K562 (cell line): ENCODE measurements around the gene ZNF48. TPM values are rescaled to one million over a fixed set of nuclear protein-coding genes. Genes with fewer than 3 reads are reported as not detected.

ENCODE experiments used
- ATAC-seq: fragments of 200-7000 bp; cut with Tn5 transposase; 3 replicates; pipeline ENCODE4 v1.9.1; 2020; ENCODE audit warnings: moderate library complexity
- Bru-seq: library from RNA; stranded (reverse); fragments of 400-500 nt; gene quantifications from one replicate; lab custom pipeline; 2021; lab: Mats Ljungman, UMichigan
- BruChase-seq, 2 experiments: library from RNA; stranded (reverse); fragments of 400-500 nt; gene quantifications; one replicate each; lab custom pipeline; 2021; lab: Mats Ljungman, UMichigan
- BruUV-seq: library from RNA; stranded (reverse); fragments of 400-500 nt; replicated peaks from 2 replicates; lab custom pipeline; 2021; lab: Mats Ljungman, UMichigan
- CTCF ChIA-PET: fragments of 300-600 bp; formaldehyde crosslinking; extraction: SDS; loops from one replicate; lab custom pipeline; 2021; ENCODE audit warnings: low intra/inter-chr PET ratio; lab: Yijun Ruan, JAX
- POLR2A ChIA-PET: fragments of 300-600, 350-650 bp; sonication (Branson Sonifier 250); formaldehyde crosslinking; extraction: SDS; loops from one replicate; lab custom pipeline; 2021; ENCODE audit warnings: antibody characterized with exemption, inconsistent platforms; lab: Yijun Ruan, JAX
- DNase-seq, 4 experiments: peaks; one replicate each; pipeline versions ENCODE4 v3.0.0 to v3.0.0-alpha.2; 2011 to 2018; ENCODE audit warnings: low spot score in 3 of 4, mixed read lengths in 3 of 4; ENCODE audit errors: extremely low read depth in 1 of 4
- FAIRE-seq: peaks from 2 replicates; lab custom pipeline; 2011; peaks lifted over from hg19 to GRCh38; lab: Jason Lieb, UNC
- H2AFZ ChIP-seq: 2 replicates; pipeline ENCODE4 v1.6.0; 2011; ENCODE audit warnings: low read depth, low read length, control low read depth, inconsistent platforms
- H3K27ac ChIP-seq: fragments of 200-600 bp; 3 replicates; pipeline ENCODE4 v1.8.0; 2011; ENCODE audit warnings: low read depth, mild to moderate bottlenecking, control low read depth, inconsistent platforms, low read length, moderate library complexity, mixed read lengths; ENCODE audit errors: extremely low read depth
- H3K27me3 ChIP-seq, 2 experiments: fragments of 300-600 bp in 1 of 2; 2 replicates in 1 of 2; 3 replicates in 1 of 2; pipeline versions ENCODE4 v1.6.0 to v1.8.0; 2011; ENCODE audit warnings: inconsistent platforms in 2 of 2, low read length in 2 of 2, mild to moderate bottlenecking in 1 of 2, mixed read lengths in 1 of 2, moderate library complexity in 1 of 2; ENCODE audit not compliant: control insufficient read depth in 2 of 2, insufficient read depth in 2 of 2
- H3K36me3 ChIP-seq: fragments of 300-600 bp; 3 replicates; pipeline ENCODE4 v1.8.0; 2011; ENCODE audit warnings: mild to moderate bottlenecking, low read length, inconsistent platforms; ENCODE audit not compliant: control insufficient read depth, insufficient read depth
- H3K4me1 ChIP-seq, 2 experiments: fragments of 200-600 bp in 1 of 2; replicated peaks in 1 of 2; 2 replicates in 1 of 2; 3 replicates in 1 of 2; pipeline versions ENCODE4 v1.5.1 to v1.8.0; 2011; ENCODE audit warnings: inconsistent platforms in 2 of 2, low read length in 2 of 2, mild to moderate bottlenecking in 1 of 2, mixed read lengths in 1 of 2, moderate library complexity in 1 of 2; ENCODE audit not compliant: control insufficient read depth in 2 of 2, insufficient read depth in 2 of 2
- H3K4me2 ChIP-seq: 2 replicates; pipeline ENCODE4 v1.6.1; 2011; ENCODE audit warnings: low read length, control low read depth, inconsistent platforms, mixed read lengths; ENCODE audit not compliant: insufficient read depth
- H3K4me3 ChIP-seq: fragments of 200-600 bp; sonication (generic), shearing (Covaris generic); 2 replicates; pipeline ENCODE4 v1.5.1; 2016; ENCODE audit warnings: control low read depth, inconsistent platforms
- H3K79me2 ChIP-seq: fragments of 200-600 bp; 3 replicates; pipeline ENCODE4 v1.8.0; 2011; ENCODE audit warnings: low read length, inconsistent platforms; ENCODE audit not compliant: control insufficient read depth, insufficient read depth
- H3K9ac ChIP-seq, 2 experiments: 2 replicates each; pipeline versions ENCODE4 v1.6.0 to v1.6.1; 2011; ENCODE audit warnings: low read depth in 2 of 2, low read length in 2 of 2, control low read depth in 1 of 2, inconsistent platforms in 1 of 2, mild to moderate bottlenecking in 1 of 2, mixed read lengths in 1 of 2; ENCODE audit not compliant: insufficient read depth in 1 of 2
- H3K9me1 ChIP-seq: one replicate; pipeline ENCODE4 v1.6.0; 2011; ENCODE audit warnings: inconsistent platforms, mild to moderate bottlenecking, low read length, moderate library complexity; ENCODE audit not compliant: control insufficient read depth, insufficient read depth
- H3K9me3 ChIP-seq: replicated peaks from 2 replicates; pipeline ENCODE4 v1.5.1; 2011; ENCODE audit warnings: low read depth, low read length, inconsistent platforms; ENCODE audit not compliant: control insufficient read depth, insufficient read depth
- H4K20me1 ChIP-seq: replicated peaks from 2 replicates; pipeline ENCODE4 v1.6.1; 2011; ENCODE audit warnings: low read length, inconsistent platforms, mixed read lengths; ENCODE audit not compliant: control insufficient read depth, insufficient read depth
- BHLHE40 ChIP-seq: IDR thresholded peaks from 2 replicates; pipeline ENCODE4 v1.6.1; 2011; ENCODE audit warnings: low read length, improper control_type of control experiment
- CBX5 ChIP-seq: IDR thresholded peaks from 2 replicates; pipeline ENCODE4 v1.6.1; 2014; ENCODE audit warnings: low read depth, borderline replicate concordance
- GABPA ChIP-seq: fragments of 200-800 bp; sonication (Bioruptor generic); conservative IDR thresholded peaks from 2 replicates; pipeline ENCODE4 v1.6.1; 2016; ENCODE audit warnings: low read depth, missing genetic modification characterization, missing compliant biosample characterization
- GATAD2A ChIP-seq: fragments of 450-650 bp; IDR thresholded peaks from 2 replicates; pipeline ENCODE4 v1.6.1; 2017
- HMGN3 ChIP-seq: IDR thresholded peaks from 2 replicates; pipeline ENCODE4 v1.6.1; 2011; ENCODE audit warnings: borderline replicate concordance, low read depth, mild to moderate bottlenecking, mixed read lengths, low read length; ENCODE audit not compliant: insufficient read length; ENCODE audit errors: extremely low read depth
- HNRNPL ChIP-seq: fragments of 200-400 bp; formaldehyde crosslinking; IDR thresholded peaks from 2 replicates; pipeline ENCODE4 v1.6.1; 2017; ENCODE audit warnings: low read depth, mild to moderate bottlenecking, low read length
- RB1 ChIP-seq: fragments of 450-650 bp; IDR thresholded peaks from 2 replicates; pipeline ENCODE4 v1.6.1; 2017; ENCODE audit warnings: low read depth, mild to moderate bottlenecking
- TOE1 ChIP-seq, 2 experiments: fragments of 450-650 bp in 1 of 2; sonication (generic) in 1 of 2; formaldehyde crosslinking in 1 of 2; IDR thresholded peaks; 2 replicates each; pipeline versions ENCODE4 v1.7.1 to v1.8.0; 2016 to 2022; ENCODE audit warnings: borderline replicate concordance in 2 of 2, mild to moderate bottlenecking in 2 of 2, antibody characterized with exemption in 1 of 2, inconsistent platforms in 1 of 2, low read depth in 1 of 2, missing genetic modification reagents in 1 of 2, moderate library complexity in 1 of 2
- TRIM24 ChIP-seq, 2 experiments: fragments of 450-650 bp; IDR thresholded peaks; 2 replicates each; pipeline ENCODE4 v1.6.1; 2016
- ZNF395 ChIP-seq: fragments of 200-800 bp; sonication (Bioruptor generic); IDR thresholded peaks from 2 replicates; pipeline ENCODE4 v1.6.1; 2017; ENCODE audit warnings: missing genetic modification characterization, missing compliant biosample characterization
- ZNF639 ChIP-seq, 2 experiments: fragments of 200-800 bp in 1 of 2; sonication (Bioruptor generic) in 1 of 2; sonication (generic) in 1 of 2; formaldehyde crosslinking in 1 of 2; IDR thresholded peaks in 1 of 2; conservative IDR thresholded peaks in 1 of 2; 2 replicates each; pipeline versions ENCODE4 v1.5.0 to v1.6.1; 2016 to 2020; ENCODE audit warnings: missing compliant biosample characterization in 1 of 2, missing genetic modification characterization in 1 of 2, missing genetic modification reagents in 1 of 2
- WGBS: fragments of 100-300 bp; shearing (Covaris generic); methylation state at CpG from one replicate; pipeline ENCODE4 v1.1.6; 2016; ENCODE audit warnings: low coverage, mixed read lengths; ENCODE audit not compliant: insufficient coverage; ENCODE audit errors: missing lambda C conversion rate; 5-methylcytosine and 5-hydroxymethylcytosine counted together
- in situ Hi-C: fragments of 300-500 bp; cut with MboI; formaldehyde crosslinking; loops from 4 replicates; pipeline ENCODE4 v1.15.0; 2018; ENCODE audit warnings: inconsistent platforms, mixed read lengths
- intact Hi-C: fragments of 100-400 bp; cut with micrococcal nuclease; formaldehyde crosslinking; loops from 2 replicates; pipeline ENCODE4 v1.14.2; 2022
- long read RNA-seq, 3 experiments: library from polyadenylated mRNA in 2 of 3; library from RNA in 1 of 3; unstranded in 2 of 3; stranded (forward) in 1 of 3; transcript quantifications; one replicate each; pipeline ENCODE4 v2.0.0, GENCODE V29; 2019 to 2022
- polyA minus RNA-seq, 3 experiments: library from RNA; depleted of rRNA, polyadenylated mRNA; stranded (reverse); fragments of >200 nt; gene quantifications; 2 replicates each; pipeline ENCODE4 v1.2.3, GENCODE V29; 2011
- polyA plus RNA-seq, 8 experiments: library from polyadenylated mRNA; depleted of rRNA in 4 of 8; stranded (reverse) in 5 of 8; unstranded in 3 of 8; fragments of >200 nt; fragmentation: Nextera tagmentation in 2 of 8; fragmentation: Illumina TruSeq in 1 of 8; extraction: Ambion mirVana in 2 of 8; extraction: Trizol in 1 of 8; gene quantifications; 2 replicates each; pipeline versions ENCODE4 v1.2.1 to v1.2.3, GENCODE V29; 2011 to 2014; ENCODE audit warnings: inconsistent platforms in 1 of 8, missing spikeins in 1 of 8
- total RNA-seq, 7 experiments: library from RNA; depleted of rRNA in 6 of 7; stranded (reverse); fragments of >200 nt in 6 of 7; fragmentation: Illumina TruSeq in 2 of 7; extraction: Trizol in 2 of 7; gene quantifications; 2 replicates each; pipeline versions ENCODE4 v1.2.1 to v1.2.3, GENCODE V29; 2011 to 2021; ENCODE audit warnings: low replicate concordance in 1 of 7

ZNF48 gene
- 9.7 and 12.9 TPM in 2 replicates for total RNA-seq (2011; cell fraction: chromatin; rRNA removed; ENCODE audit: low replicate concordance)
- total RNA-seq (2011; cell fraction: nucleolus; rRNA removed): 10.7 and 14.3 TPM in 2 replicates
- total RNA-seq (2011; cell fraction: nucleoplasm; rRNA removed): 6.7 and 7.0 TPM in 2 replicates
- total RNA-seq (2014; rRNA removed): 8.6 and 10.8 TPM in 2 replicates
- 3.3 and 3.4 TPM in 2 replicates for total RNA-seq (2014; rRNA removed; fragmentation: Illumina TruSeq; extraction: Trizol)
- total RNA-seq (2015; rRNA removed; fragmentation: Illumina TruSeq; extraction: Trizol): 7.4 and 7.7 TPM in 2 replicates
- 9.0 and 11.6 TPM in 2 replicates for total RNA-seq (2021)
- polyA plus RNA-seq (2011; rRNA removed): 3.6 and 4.7 TPM in 2 replicates
- 3.9 and 10.6 TPM in 2 replicates for polyA plus RNA-seq (2011; cell fraction: cytosol; rRNA removed)
- polyA plus RNA-seq (2011; cell fraction: nucleus; rRNA removed): 4.6 and 11.2 TPM in 2 replicates
- 6.1 and 7.6 TPM in 2 replicates for polyA plus RNA-seq (2012)
- 4.6 and 8.2 TPM in 2 replicates for polyA plus RNA-seq (2014; fragmentation: Illumina TruSeq; extraction: Trizol)
- under 1 TPM; 0.38 to 0.46 TPM for polyA plus RNA-seq (2014; fragmentation: Nextera tagmentation; extraction: Ambion mirVana)
- 5.8 and 6.0 TPM in 2 replicates for polyA plus RNA-seq (2014; rRNA removed)
- polyA minus RNA-seq (2011; rRNA and poly(A)+ RNA removed): 2.8 and 4.5 TPM in 2 replicates
- 3.7 and 5.3 TPM in 2 replicates for polyA minus RNA-seq (2011; cell fraction: cytosol; rRNA and poly(A)+ RNA removed)
- polyA minus RNA-seq (2011; cell fraction: nucleus; rRNA and poly(A)+ RNA removed): 5.9 and 6.3 TPM in 2 replicates
- percentile 57 among the genes with signal in this experiment for Bru-seq, nascent RNA
- percentile 48 among the genes with signal in this experiment for BruChase-seq, experiment 1, labeled RNA remaining after a 2-hour chase
- percentile 49 among the genes with signal in this experiment for BruChase-seq, experiment 2, labeled RNA remaining after a 6-hour chase
- long read RNA-seq, experiment 1, partial matches to known transcripts: 0 of 15 reads
- long read RNA-seq, experiment 1, other reads (novel, unspliced or antisense): 12 of 15 reads
- long read RNA-seq, experiment 2, transcript ZNF48-203 (3 exons, 912 nt): major isoform, 8 of 22 reads
- long read RNA-seq, experiment 2, partial matches to known transcripts: 0 of 22 reads
- long read RNA-seq, experiment 2, other reads (novel, unspliced or antisense): 10 of 22 reads
- long read RNA-seq, experiment 3, partial matches to known transcripts: 0 of 5 reads
- long read RNA-seq, experiment 3, other reads (novel, unspliced or antisense): 1 of 5 reads

GRCh38 chr16:30395155-30395991 lies at the start of gene ZNF48:
TSS of gene ZNF48 (plus strand) at chr16:30395420. CDS start at chr16:30395795, 375 bp downstream.
- no peaks in the 10 kb centered on the region for H3K9me3 ChIP-seq
- H3K4me3 ChIP-seq: peak within 1 kb of the TSS; percentile 87
- DNase-seq (peak; percentile 82 to 92 (median 89)), ATAC-seq (peak; percentile 95), FAIRE-seq (no peak)
- H2AFZ ChIP-seq: peak within 1 kb of the TSS; percentile 93
- WGBS: 0% methylated on average over 56 of the region's 103 CpGs
- intact Hi-C loops: loop anchor here (2.0 kb wide), 1 partner anchor 15 kb away; no protein-coding TSS in a partner anchor
- no peaks in the 10 kb centered on the region for H3K9me1 ChIP-seq
- in situ Hi-C loops: no loop called here
- peaks cover 10% of the 10 kb centered on the region for H3K79me2 ChIP-seq
- no peaks in the 10 kb centered on the region for H3K27me3 ChIP-seq
- peak within 1 kb of the TSS; percentile 86 for H3K27ac ChIP-seq
- peaks cover 26 to 53% of the 10 kb centered on the region in 2 experiments for H3K4me1 ChIP-seq
- ChIA-PET POLR2A (interaction anchor here (0.6 to 1.1 kb wide), 10 partner anchors 9 to 347 kb away, joined by 3 to 5 read pairs (median 3); partner anchors contain the start of genes DCTPP1, TBC1D10B and ZNF689), CTCF (interaction anchor here (0.6 kb wide), 1 partner anchor 314 kb away, joined by 4 read pairs; no protein-coding TSS in a partner anchor)
- H3K9ac ChIP-seq: peak within 1 kb of the TSS; percentile 79 to 95
- no TSS peak for BruUV-seq
- peaks cover 21% of the 10 kb centered on the region; the same call in 2 of the 3 replicates for H3K36me3 ChIP-seq
- H3K4me2 ChIP-seq: peak within 1 kb of the TSS; percentile 76
- no peaks in the 10 kb centered on the region for H4K20me1 ChIP-seq
- TF ChIP-seq CBX5 (0 out of 2 replicates have a peak, but pooled peaks have one; percentile 21), ZNF639 (CRISPR knock-in tag; conservative IDR thresholded peaks at IDR 0.05 in 1 of 2, IDR thresholded peaks at IDR 0.05 in 1 of 2) (peak in 1 of 2 experiments; percentile 77; a peak in 1 of 4 replicates), GATAD2A (0 out of 2 replicates have a peak, but pooled peaks have one; percentile 28), HMGN3 (peak; percentile 60), ZNF395 (peak; percentile 88; the same call in 1 of the 2 replicates), BHLHE40 (peak; percentile 68), RB1 (peak; percentile 86), HNRNPL (peak; percentile 38; the same call in 1 of the 2 replicates), GABPA (tag) (peak; percentile 96), TOE1 (IDR thresholded peaks at IDR 0.05; ENCODE audit: borderline replicate concordance) (peak; percentile 38; the same call in 1 of the 2 replicates), TOE1 (CRISPR knock-in tag; IDR thresholded peaks at IDR 0.05; ENCODE audit: borderline replicate concordance, low read depth) (no peak), TRIM24 (IDR thresholded peaks at IDR 0.05) (peak in 1 of 2 experiments; percentile 22; a peak in 1 of 4 replicates)
